AG04449 (cell line): ENCODE data around the gene CINP.

Experiments used
- CTCF ChIA-PET: fragments of 350-600 bp; formaldehyde crosslinking; extraction: SDS; loops from one replicate; lab custom pipeline; 2021; ENCODE audit warnings: antibody characterized with exemption; lab: Yijun Ruan, JAX
- POLR2A ChIA-PET: fragments of 400-600, 350-600 bp; formaldehyde crosslinking; extraction: SDS; loops from one replicate; lab custom pipeline; 2020; ENCODE audit warnings: antibody characterized with exemption, inconsistent platforms; lab: Yijun Ruan, JAX
- DNase-seq: peaks from one replicate; pipeline ENCODE4 v3.0.0-alpha.2; 2010; ENCODE audit warnings: low read depth, low spot score
- H3K4me3 ChIP-seq: 2 replicates; pipeline ENCODE4 v1.5.1; 2011; ENCODE audit warnings: low read depth, mild to moderate bottlenecking, control low read depth, low read length
- CTCF ChIP-seq: IDR thresholded peaks from one replicate; pipeline ENCODE4 v1.5.1; 2011; ENCODE audit warnings: mild to moderate bottlenecking, moderate library complexity, low read length, control low read depth, inconsistent platforms; ENCODE audit not compliant: insufficient read depth; ENCODE audit errors: missing control alignments

The CINP gene

GRCh38 chr14:102351023-102351422 lies 11.7 kb downstream of the CINP start:
- POLR2A ChIA-PET, result interaction anchor here (1.4 kb wide), 1 partner anchor 17 kb away, joined by 3 read pairs; no protein-coding TSS in a partner anchor

GRCh38 chr14:102348376-102348775 lies 14.3 kb downstream of the CINP start:
- no peak overlapping the region for H3K4me3 ChIP-seq
- no peak for TF ChIP-seq CTCF
- ChIA-PET POLR2A (no interaction called here), CTCF (interaction anchor here (1.2 kb wide), 1 partner anchor 14 kb away, joined by 3 read pairs; the partner anchor contains the start of genes CINP and TECPR2)
- DNase-seq, result no peak

More at GRCh38 chr14:102351023-102351422, 11.7 kb downstream of the CINP start:
- no peak for TF ChIP-seq CTCF
- CTCF ChIA-PET, result interaction anchor here (1.3 to 1.7 kb wide), 2 partner anchors 8 to 11 kb away, joined by 3 to 5 read pairs; no protein-coding TSS in a partner anchor
- no peak for DNase-seq
- H3K4me3 ChIP-seq, result no peak overlapping the region

- TF ChIP-seq CTCF, result no peak
- no peak for DNase-seq
- no peak overlapping the region for H3K4me3 ChIP-seq
- CTCF ChIA-PET, result no interaction called here
- POLR2A ChIA-PET, result no interaction called here
These were observed 16.0 kb downstream of the CINP start for GRCh38 chr14:102346645-102347044.

- ChIA-PET CTCF (interaction anchor here (0.9 kb wide), 1 partner anchor 17 kb away, joined by 3 read pairs; the partner anchor contains the start of genes CINP and TECPR2), POLR2A (no interaction called here)
- no peak for DNase-seq
- no peak overlapping the region for H3K4me3 ChIP-seq
- no peak for TF ChIP-seq CTCF
These were observed 17.5 kb downstream of the CINP start for GRCh38 chr14:102345232-102345631.

- ChIA-PET POLR2A (interaction anchor here (0.7 kb wide), 1 partner anchor 32 kb away, joined by 3 read pairs; no protein-coding TSS in a partner anchor), CTCF (interaction anchor here (0.9 kb wide), 1 partner anchor 18 kb away, joined by 3 read pairs; the partner anchor contains the start of genes CINP and TECPR2)
- no peak for TF ChIP-seq CTCF
These were observed 18.2 kb downstream of the CINP start for GRCh38 chr14:102344485-102344884.

GRCh38 chr14:102344084-102344483 lies 18.6 kb downstream of the CINP start:
- TF ChIP-seq CTCF, result no peak
- no peak for DNase-seq
- CTCF ChIA-PET, result interaction anchor here (0.9 kb wide), 1 partner anchor 18 kb away, joined by 3 read pairs; the partner anchor contains the start of genes CINP and TECPR2
- no peak overlapping the region for H3K4me3 ChIP-seq
- POLR2A ChIA-PET, result no interaction called here

More at GRCh38 chr14:102344485-102344884, 18.2 kb downstream of the CINP start:
- no peak overlapping the region for H3K4me3 ChIP-seq
- DNase-seq, result no peak
